ENCODE results near the gene UBE2C. TPM values are rescaled to one million over a fixed set of nuclear protein-coding genes. Genes with fewer than 3 reads are reported as not detected.

UBE2C gene
- total RNA-seq, 2 experiments from 2014 or later = 0.52 to 0.64 TPM

DNA sequence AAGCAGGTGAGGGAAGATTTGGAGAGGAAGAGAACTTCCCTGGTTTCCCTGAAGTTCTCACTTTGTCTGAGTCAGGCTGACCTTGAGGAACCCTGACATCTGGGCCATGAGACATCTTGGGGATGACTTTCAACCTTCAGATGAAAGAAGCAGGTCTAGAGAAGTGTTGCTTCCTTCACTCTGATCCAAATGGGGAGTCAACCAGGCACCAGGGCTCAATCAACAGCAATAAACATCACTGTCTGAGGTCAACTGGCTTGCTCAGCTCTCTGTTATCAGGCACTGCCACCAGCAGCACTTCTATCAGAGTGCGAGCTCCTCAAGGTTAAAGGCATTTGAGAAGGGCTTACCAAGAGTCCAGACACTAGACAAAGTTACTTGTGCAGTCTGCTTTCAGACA, 38.5 kb downstream of the UBE2C start:
- no peak overlapping the region for H3K4me3 Mint-ChIP-seq
- ATAC-seq (ENCODE audit: poor library complexity) = no peak
- Histone ChIP-seq H3K4me1 (ENCODE audit: insufficient read depth, low read length) (peaks cover 17% of the 10 kb centered on the region), H3K36me3 (ENCODE audit: insufficient read depth, low read length) (peaks cover 55% of the 10 kb centered on the region), H3K27ac (ENCODE audit: low read depth in 1 of 2, low read length in 2 of 2) (no peak overlapping the region), H3K9me3 (ENCODE audit: control insufficient read depth in 1 of 2, insufficient read depth in 1 of 2, low read length in 2 of 2) (no peaks in the 10 kb centered on the region), H3K27me3 (ENCODE audit: control insufficient read depth in 1 of 2, insufficient read depth in 2 of 2, low read length in 2 of 2) (no peaks in the 10 kb centered on the region), H3K4me3 (ENCODE audit: low read length) (no peak overlapping the region)
- TF ChIP-seq, protein P1, sequence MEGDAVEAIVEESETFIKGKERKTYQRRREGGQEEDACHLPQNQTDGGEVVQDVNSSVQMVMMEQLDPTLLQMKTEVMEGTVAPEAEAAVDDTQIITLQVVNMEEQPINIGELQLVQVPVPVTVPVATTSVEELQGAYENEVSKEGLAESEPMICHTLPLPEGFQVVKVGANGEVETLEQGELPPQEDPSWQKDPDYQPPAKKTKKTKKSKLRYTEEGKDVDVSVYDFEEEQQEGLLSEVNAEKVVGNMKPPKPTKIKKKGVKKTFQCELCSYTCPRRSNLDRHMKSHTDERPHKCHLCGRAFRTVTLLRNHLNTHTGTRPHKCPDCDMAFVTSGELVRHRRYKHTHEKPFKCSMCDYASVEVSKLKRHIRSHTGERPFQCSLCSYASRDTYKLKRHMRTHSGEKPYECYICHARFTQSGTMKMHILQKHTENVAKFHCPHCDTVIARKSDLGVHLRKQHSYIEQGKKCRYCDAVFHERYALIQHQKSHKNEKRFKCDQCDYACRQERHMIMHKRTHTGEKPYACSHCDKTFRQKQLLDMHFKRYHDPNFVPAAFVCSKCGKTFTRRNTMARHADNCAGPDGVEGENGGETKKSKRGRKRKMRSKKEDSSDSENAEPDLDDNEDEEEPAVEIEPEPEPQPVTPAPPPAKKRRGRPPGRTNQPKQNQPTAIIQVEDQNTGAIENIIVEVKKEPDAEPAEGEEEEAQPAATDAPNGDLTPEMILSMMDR (IDR thresholded peaks at IDR 0.05) = no peak
- POLR2A ChIA-PET = no interaction called here
- DNase-seq = no peak
- H3K27me3 Mint-ChIP-seq = no peaks in the 10 kb centered on the region
- no peaks in the 10 kb centered on the region for H3K9me3 Mint-ChIP-seq
- CTCF ChIA-PET = no interaction called here
- intact Hi-C loops (cut with DNase I, micrococcal nuclease) = no loop called here
- peaks cover 87% of the 10 kb centered on the region for H3K36me3 Mint-ChIP-seq (ENCODE audit: low read depth)
- H3K4me1 Mint-ChIP-seq (ENCODE audit: low read depth) = peaks cover 19% of the 10 kb centered on the region
- H3K27ac Mint-ChIP-seq = no peak overlapping the region

DNA sequence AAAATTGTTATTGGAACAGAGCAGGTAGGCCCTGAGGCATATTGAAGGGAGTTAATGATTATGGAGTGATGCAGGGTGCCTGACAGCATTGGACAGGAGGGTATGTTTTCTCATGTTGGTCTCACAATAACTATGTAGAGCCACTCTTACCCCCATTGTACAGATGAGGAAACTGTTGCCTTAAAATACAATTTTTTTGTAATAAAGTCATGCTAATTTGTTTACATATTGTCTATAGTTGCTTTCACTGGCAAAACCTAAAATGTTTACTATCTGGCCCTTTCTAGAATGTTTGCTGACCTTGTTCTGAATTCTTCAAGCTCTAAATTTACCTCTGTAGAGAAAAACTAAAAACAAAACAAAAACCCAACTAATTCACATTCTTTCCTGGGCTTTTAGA, 39.1 kb downstream of the UBE2C start:
- intact Hi-C loops (cut with DNase I, micrococcal nuclease) = no loop called here
- Mint-ChIP-seq H3K27me3 (no peaks in the 10 kb centered on the region), H3K27ac (no peak overlapping the region), H3K36me3 (ENCODE audit: low read depth) (peaks cover 83% of the 10 kb centered on the region), H3K4me1 (ENCODE audit: low read depth) (peaks cover 24% of the 10 kb centered on the region), H3K9me3 (no peaks in the 10 kb centered on the region), H3K4me3 (no peak overlapping the region)
- no peak overlapping the region for H3K27ac ChIP-seq (ENCODE audit: low read depth in 1 of 2, low read length in 2 of 2)
- H3K4me3 ChIP-seq (ENCODE audit: low read length) = no peak overlapping the region
- DNase-seq = no peak
- TF ChIP-seq, protein P1 (IDR thresholded peaks at IDR 0.05) = no peak
- POLR2A ChIA-PET = no interaction called here
- no peaks in the 10 kb centered on the region for H3K9me3 ChIP-seq (ENCODE audit: control insufficient read depth in 1 of 2, insufficient read depth in 1 of 2, low read length in 2 of 2)
- peaks cover 49% of the 10 kb centered on the region for H3K36me3 ChIP-seq (ENCODE audit: insufficient read depth, low read length)
- CTCF ChIA-PET = no interaction called here
- no peak for ATAC-seq (ENCODE audit: poor library complexity)
- H3K4me1 ChIP-seq (ENCODE audit: insufficient read depth, low read length) = peaks cover 22% of the 10 kb centered on the region
- no peaks in the 10 kb centered on the region for H3K27me3 ChIP-seq (ENCODE audit: control insufficient read depth in 1 of 2, insufficient read depth in 2 of 2, low read length in 2 of 2)

DNA sequence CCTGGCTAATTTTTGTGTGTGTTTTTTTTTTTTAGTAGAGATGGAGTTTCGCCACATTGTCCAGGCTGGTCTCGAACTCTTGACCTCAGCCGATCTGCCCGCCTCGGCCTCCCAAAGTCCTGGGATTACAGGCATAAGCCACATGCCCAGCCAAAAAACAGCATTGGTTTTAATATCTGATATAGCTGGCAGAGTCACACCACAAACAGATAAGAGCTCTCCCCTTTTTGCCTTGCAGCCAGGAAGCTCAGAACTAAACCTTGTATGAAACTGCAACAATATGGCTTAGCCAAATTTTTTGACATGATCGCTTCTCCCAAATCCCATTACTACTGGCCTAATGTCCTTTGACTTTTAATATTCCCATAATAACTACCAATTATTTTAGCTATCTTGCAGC, 39.9 kb downstream of the UBE2C start:
- H3K9me3 Mint-ChIP-seq = no peaks in the 10 kb centered on the region
- Histone ChIP-seq H3K4me3 (ENCODE audit: low read length) (no peak overlapping the region), H3K4me1 (ENCODE audit: insufficient read depth, low read length) (peaks cover 27% of the 10 kb centered on the region), H3K36me3 (ENCODE audit: insufficient read depth, low read length) (peaks cover 45% of the 10 kb centered on the region), H3K27me3 (ENCODE audit: control insufficient read depth in 1 of 2, insufficient read depth in 2 of 2, low read length in 2 of 2) (no peaks in the 10 kb centered on the region), H3K9me3 (ENCODE audit: control insufficient read depth in 1 of 2, insufficient read depth in 1 of 2, low read length in 2 of 2) (no peaks in the 10 kb centered on the region), H3K27ac (ENCODE audit: low read depth in 1 of 2, low read length in 2 of 2) (no peak overlapping the region)
- no peak overlapping the region for H3K4me3 Mint-ChIP-seq
- ChIA-PET CTCF (no interaction called here), POLR2A (interaction anchor here (1.6 kb wide), 1 partner anchor 29 kb away, joined by 7 read pairs; the partner anchor contains the start of gene ZSWIM1)
- H3K27me3 Mint-ChIP-seq = no peaks in the 10 kb centered on the region
- TF ChIP-seq, protein P1 (IDR thresholded peaks at IDR 0.05) = no peak
- intact Hi-C loops (cut with DNase I, micrococcal nuclease) = no loop called here
- H3K36me3 Mint-ChIP-seq (ENCODE audit: low read depth) = peaks cover 83% of the 10 kb centered on the region
- peaks cover 33% of the 10 kb centered on the region for H3K4me1 Mint-ChIP-seq (ENCODE audit: low read depth)
- ATAC-seq (ENCODE audit: poor library complexity) (no peak), DNase-seq (no peak)
- H3K27ac Mint-ChIP-seq = no peak overlapping the region
